Stimulated activated CD8-positive, alpha-beta memory T cell treated with anti-CD3 and anti-CD28 coated beads, Interleukin-15, amount 100 ng/mL, for 4 hours (primary cell): ENCODE data around the gene FAM117A.
A peak's percentile ranks its signal among the peaks of the same experiment; 100 is the strongest.

Experiments used
- DNase-seq, 2 donors: peaks; one replicate each; pipeline ENCODE4 v3.0.0-alpha.2; 2020; ENCODE audit warnings: low read depth in 2 of 2

The FAM117A gene

GRCh38 chr17:49763735-49764558 is at the start of gene FAM117A:
Gene FAM117A (minus strand): TSS chr17:49764131. CDS start chr17:49764087, 44 bp downstream.
- peak; percentile 87 to 97 for DNase-seq

GRCh38 chr17:49809056-49809455 is 45.1 kb upstream of the FAM117A start:
- no peak for DNase-seq

- DNase-seq, result no peak
Observed at GRCh38 chr17:49798738-49799137, 34.8 kb upstream of the FAM117A start.

- no peak for DNase-seq
Observed at GRCh38 chr17:49798182-49798581, 34.3 kb upstream of the FAM117A start.

GRCh38 chr17:49795372-49795771 is 31.4 kb upstream of the FAM117A start:
- no peak for DNase-seq

- DNase-seq, result no peak
Observed at GRCh38 chr17:49793309-49793708, 29.4 kb upstream of the FAM117A start.

GRCh38 chr17:49789243-49789578 is 25.3 kb upstream of the FAM117A start:
- no peak for DNase-seq

GRCh38 chr17:49788478-49789242 is 24.7 kb upstream of the FAM117A start, which contains the start of gene KAT7:
Gene KAT7 (plus strand): TSS chr17:49788681. CDS start chr17:49788835, 154 bp downstream.
- DNase-seq, result peak; percentile 97 to 98

GRCh38 chr17:49787884-49788477 is 24.1 kb upstream of the FAM117A start:
- no peak for DNase-seq

GRCh38 chr17:49784636-49785035 is 20.7 kb upstream of the FAM117A start:
- no peak for DNase-seq

- no peak for DNase-seq
Observed at GRCh38 chr17:49783791-49784190, 19.9 kb upstream of the FAM117A start.

GRCh38 chr17:49783071-49783715 is 19.3 kb upstream of the FAM117A start:
- no peak for DNase-seq

- DNase-seq, result no peak
Observed at GRCh38 chr17:49779739-49780231, 15.9 kb upstream of the FAM117A start.

- no peak for DNase-seq
Observed at GRCh38 chr17:49779156-49779738, 15.3 kb upstream of the FAM117A start.

GRCh38 chr17:49777563-49777962 is 13.6 kb upstream of the FAM117A start:
- no peak for DNase-seq

GRCh38 chr17:49776551-49777300 is 12.8 kb upstream of the FAM117A start:
- no peak for DNase-seq

- no peak for DNase-seq
Observed at GRCh38 chr17:49775546-49776260, 11.8 kb upstream of the FAM117A start.

GRCh38 chr17:49766918-49767530 is 3.1 kb upstream of the FAM117A start:
- no peak for DNase-seq

- no peak for DNase-seq
Observed at GRCh38 chr17:49764559-49765180, 739 bp upstream of the FAM117A start.
